ENCODE data around the gene SEL1L3.

GRCh38 chr4:25710637-25711036 is 152.2 kb downstream of the SEL1L3 start:
- no peak for TF ChIP-seq REST (IDR thresholded peaks at IDR 0.05; ENCODE audit: borderline replicate concordance)
- no peak for TF ChIP-seq REST (CRISPR knock-in tag; IDR thresholded peaks at IDR 0.05; ENCODE audit: low read depth)
- no peak for TF ChIP-seq CREBBP (IDR thresholded peaks at IDR 0.05; ENCODE audit: low read depth, low read length)
- TF ChIP-seq, protein P1, sequence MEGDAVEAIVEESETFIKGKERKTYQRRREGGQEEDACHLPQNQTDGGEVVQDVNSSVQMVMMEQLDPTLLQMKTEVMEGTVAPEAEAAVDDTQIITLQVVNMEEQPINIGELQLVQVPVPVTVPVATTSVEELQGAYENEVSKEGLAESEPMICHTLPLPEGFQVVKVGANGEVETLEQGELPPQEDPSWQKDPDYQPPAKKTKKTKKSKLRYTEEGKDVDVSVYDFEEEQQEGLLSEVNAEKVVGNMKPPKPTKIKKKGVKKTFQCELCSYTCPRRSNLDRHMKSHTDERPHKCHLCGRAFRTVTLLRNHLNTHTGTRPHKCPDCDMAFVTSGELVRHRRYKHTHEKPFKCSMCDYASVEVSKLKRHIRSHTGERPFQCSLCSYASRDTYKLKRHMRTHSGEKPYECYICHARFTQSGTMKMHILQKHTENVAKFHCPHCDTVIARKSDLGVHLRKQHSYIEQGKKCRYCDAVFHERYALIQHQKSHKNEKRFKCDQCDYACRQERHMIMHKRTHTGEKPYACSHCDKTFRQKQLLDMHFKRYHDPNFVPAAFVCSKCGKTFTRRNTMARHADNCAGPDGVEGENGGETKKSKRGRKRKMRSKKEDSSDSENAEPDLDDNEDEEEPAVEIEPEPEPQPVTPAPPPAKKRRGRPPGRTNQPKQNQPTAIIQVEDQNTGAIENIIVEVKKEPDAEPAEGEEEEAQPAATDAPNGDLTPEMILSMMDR (IDR thresholded peaks at IDR 0.05 in 2 of 3, conservative IDR thresholded peaks at IDR 0.05 in 1 of 3; ENCODE audit: insufficient read depth in 2 of 3, low read depth in 1 of 3, low read length in 3 of 3), result no peak
- no peak for TF ChIP-seq PURB (CRISPR knock-in tag; IDR thresholded peaks at IDR 0.05; ENCODE audit: low read depth)
- TF ChIP-seq CEBPB (tag; IDR thresholded peaks at IDR 0.05), result no peak
- TF ChIP-seq NFRKB (IDR thresholded peaks at IDR 0.05; ENCODE audit: low read depth), result no peak
- TF ChIP-seq, protein P2, sequence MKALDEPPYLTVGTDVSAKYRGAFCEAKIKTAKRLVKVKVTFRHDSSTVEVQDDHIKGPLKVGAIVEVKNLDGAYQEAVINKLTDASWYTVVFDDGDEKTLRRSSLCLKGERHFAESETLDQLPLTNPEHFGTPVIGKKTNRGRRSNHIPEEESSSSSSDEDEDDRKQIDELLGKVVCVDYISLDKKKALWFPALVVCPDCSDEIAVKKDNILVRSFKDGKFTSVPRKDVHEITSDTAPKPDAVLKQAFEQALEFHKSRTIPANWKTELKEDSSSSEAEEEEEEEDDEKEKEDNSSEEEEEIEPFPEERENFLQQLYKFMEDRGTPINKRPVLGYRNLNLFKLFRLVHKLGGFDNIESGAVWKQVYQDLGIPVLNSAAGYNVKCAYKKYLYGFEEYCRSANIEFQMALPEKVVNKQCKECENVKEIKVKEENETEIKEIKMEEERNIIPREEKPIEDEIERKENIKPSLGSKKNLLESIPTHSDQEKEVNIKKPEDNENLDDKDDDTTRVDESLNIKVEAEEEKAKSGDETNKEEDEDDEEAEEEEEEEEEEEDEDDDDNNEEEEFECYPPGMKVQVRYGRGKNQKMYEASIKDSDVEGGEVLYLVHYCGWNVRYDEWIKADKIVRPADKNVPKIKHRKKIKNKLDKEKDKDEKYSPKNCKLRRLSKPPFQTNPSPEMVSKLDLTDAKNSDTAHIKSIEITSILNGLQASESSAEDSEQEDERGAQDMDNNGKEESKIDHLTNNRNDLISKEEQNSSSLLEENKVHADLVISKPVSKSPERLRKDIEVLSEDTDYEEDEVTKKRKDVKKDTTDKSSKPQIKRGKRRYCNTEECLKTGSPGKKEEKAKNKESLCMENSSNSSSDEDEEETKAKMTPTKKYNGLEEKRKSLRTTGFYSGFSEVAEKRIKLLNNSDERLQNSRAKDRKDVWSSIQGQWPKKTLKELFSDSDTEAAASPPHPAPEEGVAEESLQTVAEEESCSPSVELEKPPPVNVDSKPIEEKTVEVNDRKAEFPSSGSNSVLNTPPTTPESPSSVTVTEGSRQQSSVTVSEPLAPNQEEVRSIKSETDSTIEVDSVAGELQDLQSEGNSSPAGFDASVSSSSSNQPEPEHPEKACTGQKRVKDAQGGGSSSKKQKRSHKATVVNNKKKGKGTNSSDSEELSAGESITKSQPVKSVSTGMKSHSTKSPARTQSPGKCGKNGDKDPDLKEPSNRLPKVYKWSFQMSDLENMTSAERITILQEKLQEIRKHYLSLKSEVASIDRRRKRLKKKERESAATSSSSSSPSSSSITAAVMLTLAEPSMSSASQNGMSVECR (CRISPR knock-in tag; IDR thresholded peaks at IDR 0.05), result no peak
- no peak for TF ChIP-seq SIN3B (IDR thresholded peaks at IDR 0.05; ENCODE audit: low read depth)
- TF ChIP-seq MAX (CRISPR knock-in tag; IDR thresholded peaks at IDR 0.05), result no peak
- no peak for TF ChIP-seq ETV5 (CRISPR knock-in tag; IDR thresholded peaks at IDR 0.05; ENCODE audit: low read depth)
- no peak for TF ChIP-seq CBX5 (IDR thresholded peaks at IDR 0.05; ENCODE audit: borderline replicate concordance, low read depth)
- no peak for TF ChIP-seq PCBP2 (IDR thresholded peaks at IDR 0.05; ENCODE audit: low read depth, low read length, poor library complexity, severe bottlenecking)
- TF ChIP-seq FOXJ3 (CRISPR knock-in tag; IDR thresholded peaks at IDR 0.05), result no peak
- TF ChIP-seq EWSR1 (IDR thresholded peaks at IDR 0.05; ENCODE audit: borderline replicate concordance, low read depth, partially characterized antibody), result no peak
